GM12878 (cell line): ENCODE results near the gene PCCA. TPM values are rescaled to one million over a fixed set of nuclear protein-coding genes. Genes with fewer than 3 reads are reported as not detected.

ENCODE experiments used
- ATAC-seq: fragments of 200-7000 bp; cut with Tn5 transposase; 3 replicates; pipeline ENCODE4 v1.9.1; 2020; ENCODE audit warnings: mild to moderate bottlenecking, moderate library complexity
- BruUV-seq: library from RNA; stranded (reverse); fragments of 400-500 nt; replicated peaks from 2 replicates; lab custom pipeline; 2021; lab: Mats Ljungman, UMichigan
- CTCF ChIA-PET: fragments of 300-600 bp; sonication (Branson Sonifier 250); formaldehyde crosslinking; extraction: SDS; loops from one replicate; lab custom pipeline; 2021; ENCODE audit warnings: inconsistent platforms; lab: Yijun Ruan, JAX
- POLR2A ChIA-PET: fragments of 350-600 bp; formaldehyde crosslinking; extraction: SDS; loops from one replicate; lab custom pipeline; 2021; ENCODE audit warnings: inconsistent platforms; lab: Charles Lee
- RAD21 ChIA-PET: fragments of 300-600 bp; sonication (Branson Sonifier 250); formaldehyde crosslinking; loops from one replicate; lab custom pipeline; 2023; ENCODE audit warnings: antibody characterized with exemption; ENCODE audit not compliant: unreplicated experiment; lab: Charles Lee
- SMC1A ChIA-PET: fragments of 300-600 bp; sonication (Branson Sonifier 250); formaldehyde crosslinking; loops from one replicate; lab custom pipeline; 2023; ENCODE audit not compliant: unreplicated experiment, uncharacterized antibody; lab: Charles Lee
- DNase-seq: peaks from one replicate; pipeline ENCODE4 v3.0.0-alpha.2; 2011; ENCODE audit warnings: low read depth, low spot score
- FAIRE-seq: peaks from 3 replicates; lab custom pipeline; 2011; peaks lifted over from hg19 to GRCh38; lab: Jason Lieb, UNC
- H2AFZ ChIP-seq: 2 replicates; pipeline ENCODE4 v1.6.0; 2011; ENCODE audit warnings: low read depth, low read length, control low read depth; ENCODE audit not compliant: control insufficient read depth
- H3K27ac ChIP-seq: 2 replicates; pipeline ENCODE4 v1.5.1; 2011; ENCODE audit warnings: control low read depth; ENCODE audit not compliant: control insufficient read depth, insufficient read depth
- H3K27me3 ChIP-seq, 2 experiments: replicated peaks in 1 of 2; 2 replicates each; pipeline versions ENCODE4 v1.6.0 to v1.6.1; 2011; ENCODE audit warnings: low read length in 1 of 2; ENCODE audit not compliant: control insufficient read depth in 2 of 2, insufficient read depth in 2 of 2
- H3K36me3 ChIP-seq, 2 experiments: 2 replicates each; pipeline ENCODE4 v1.5.1; 2011; ENCODE audit warnings: low read length in 1 of 2; ENCODE audit not compliant: control insufficient read depth in 2 of 2, insufficient read depth in 2 of 2
- H3K4me1 ChIP-seq: 2 replicates; pipeline ENCODE4 v1.6.1; 2011; ENCODE audit warnings: mild to moderate bottlenecking, low read length, moderate library complexity, mixed read lengths; ENCODE audit not compliant: control insufficient read depth, insufficient read depth
- H3K4me2 ChIP-seq: 2 replicates; pipeline ENCODE4 v1.6.0; 2011; ENCODE audit warnings: control low read depth; ENCODE audit not compliant: control insufficient read depth, insufficient read depth
- H3K4me3 ChIP-seq: fragments of 200-600 bp; sonication (generic); 2 replicates; pipeline ENCODE4 v1.5.1; 2016
- H3K79me2 ChIP-seq: 2 replicates; pipeline ENCODE4 v1.6.0; 2011; ENCODE audit warnings: low read length; ENCODE audit not compliant: control insufficient read depth, insufficient read depth
- H3K9ac ChIP-seq: 2 replicates; pipeline ENCODE4 v1.8.0; 2011; ENCODE audit warnings: low read length, control low read depth, mixed read lengths; ENCODE audit not compliant: control insufficient read depth, insufficient read depth
- H3K9me3 ChIP-seq: replicated peaks from 3 replicates; pipeline ENCODE4 v1.5.1; 2011; ENCODE audit warnings: mild to moderate bottlenecking, low read length; ENCODE audit not compliant: control insufficient read depth, insufficient read depth
- H4K20me1 ChIP-seq: 2 replicates; pipeline ENCODE4 v1.6.0; 2011; ENCODE audit not compliant: control insufficient read depth, insufficient read depth
- CBX5 ChIP-seq: sonication (generic); IDR thresholded peaks from 2 replicates; pipeline ENCODE4 v1.6.1; 2016; ENCODE audit warnings: low read depth, moderate library complexity, mild to moderate bottlenecking, inconsistent platforms
- CHD1 ChIP-seq: IDR thresholded peaks from 2 replicates; pipeline ENCODE4 v1.6.1; 2012; ENCODE audit warnings: low read depth, low read length, improper control_type of control experiment
- CREB1 ChIP-seq: IDR thresholded peaks from 2 replicates; pipeline ENCODE4 v1.6.1; 2012; ENCODE audit warnings: low read depth, mild to moderate bottlenecking, inconsistent platforms
- CTCF ChIP-seq, 3 experiments: IDR thresholded peaks in 2 of 3; conservative IDR thresholded peaks in 1 of 3; 2 replicates each; pipeline ENCODE4 v1.5.1; 2011; ENCODE audit warnings: low read depth in 3 of 3, low read length in 3 of 3, mild to moderate bottlenecking in 3 of 3, control low read depth in 2 of 3, moderate library complexity in 2 of 3, inconsistent platforms in 1 of 3, mixed read lengths in 1 of 3; ENCODE audit not compliant: control insufficient read depth in 2 of 3, insufficient read depth in 1 of 3; ENCODE audit errors: extremely low read depth in 1 of 3
- FOS ChIP-seq: IDR thresholded peaks from 3 replicates; pipeline ENCODE4 v1.6.1; 2011; ENCODE audit warnings: borderline replicate concordance; ENCODE audit not compliant: insufficient read length; ENCODE audit errors: extremely low read depth
- FOXM1 ChIP-seq: IDR thresholded peaks from 2 replicates; pipeline ENCODE4 v1.6.1; 2012; ENCODE audit warnings: low read depth, mild to moderate bottlenecking, inconsistent platforms, low read length, moderate library complexity
- IKZF2 ChIP-seq, 2 experiments: fragments of 450-650 bp; IDR thresholded peaks; 2 replicates each; pipeline ENCODE4 v1.6.1; 2017; ENCODE audit warnings: mild to moderate bottlenecking in 2 of 2, moderate library complexity in 2 of 2
- IRF5 ChIP-seq: fragments of 450-650 bp; IDR thresholded peaks from 2 replicates; pipeline ENCODE4 v1.6.1; 2017; ENCODE audit warnings: borderline replicate concordance
- KLF5 ChIP-seq: fragments of 450-650 bp; IDR thresholded peaks from 2 replicates; pipeline ENCODE4 v1.6.1; 2014; ENCODE audit warnings: mild to moderate bottlenecking; ENCODE audit not compliant: partially characterized antibody
- MEF2A ChIP-seq: IDR thresholded peaks from 2 replicates; pipeline ENCODE4 v1.6.1; 2011; ENCODE audit warnings: low read depth, mild to moderate bottlenecking, low read length, moderate library complexity; ENCODE audit not compliant: insufficient read depth
- SMAD1 ChIP-seq: fragments of 450-650 bp; IDR thresholded peaks from 2 replicates; pipeline ENCODE4 v1.6.1; 2018; ENCODE audit warnings: mild to moderate bottlenecking, low read depth; ENCODE audit not compliant: partially characterized antibody
- SREBF2 ChIP-seq: IDR thresholded peaks from 2 replicates; pipeline ENCODE4 v1.6.1; 2012; ENCODE audit warnings: mild to moderate bottlenecking, low read length
- STAT3 ChIP-seq: IDR thresholded peaks from 2 replicates; pipeline ENCODE4 v1.6.1; 2011; ENCODE audit warnings: low read depth, low read length, improper control_type of control experiment
- TCF12 ChIP-seq: IDR thresholded peaks from 2 replicates; pipeline ENCODE4 v1.6.1; 2011; ENCODE audit warnings: low read depth, mild to moderate bottlenecking, low read length
- WGBS: methylation state at CpG from one replicate; pipeline ENCODE4 v1.1.6; 2016; ENCODE audit warnings: low lambda C conversion rate; ENCODE audit not compliant: insufficient replicate concordance, insufficient coverage; ENCODE audit errors: missing lambda C conversion rate; 5-methylcytosine and 5-hydroxymethylcytosine counted together
- in situ Hi-C: fragments of 300-500 bp; cut with MboI; formaldehyde crosslinking; loops from 9 replicates; pipeline ENCODE4 v1.14.3; 2018; ENCODE audit warnings: mixed read lengths
- intact Hi-C: fragments of 100-400 bp; cut with micrococcal nuclease; formaldehyde crosslinking; loops from one replicate; pipeline ENCODE4 v1.14.2; 2022; ENCODE audit not compliant: unreplicated experiment
- polyA plus RNA-seq, 11 experiments: library from polyadenylated mRNA; depleted of rRNA in 4 of 11; unstranded in 6 of 11; stranded (reverse) in 5 of 11; fragments of >200 nt; fragmentation: Nextera tagmentation in 4 of 11; fragmentation: Illumina TruSeq in 1 of 11; extraction: Ambion mirVana in 4 of 11; extraction: Trizol in 1 of 11; gene quantifications; 1 replicate in 1 of 11; 2 replicates in 10 of 11; pipeline versions ENCODE4 v1.2.1 to v1.2.3, GENCODE V29; 2011 to 2016; ENCODE audit warnings: inconsistent platforms in 2 of 11, missing spikeins in 2 of 11, low read depth in 1 of 11
- total RNA-seq, 4 experiments: library from RNA; depleted of rRNA in 3 of 4; stranded (reverse); fragments of >200 nt in 3 of 4; fragmentation: Illumina TruSeq in 1 of 4; extraction: Trizol in 1 of 4; gene quantifications; 2 replicates each; pipeline versions ENCODE4 v1.2.1 to v1.2.3, GENCODE V29; 2013 to 2021

The PCCA gene
- total and polyA plus RNA-seq, 10 of the 15 experiments (the other 5 are each of a cell fraction or from before 2014, with no cell fraction given) = 5.9 to 18.2 (median 12.4) TPM

- Histone ChIP-seq H3K4me3 (no peak overlapping the region), H3K4me2 (no peak overlapping the region), H4K20me1 (no peaks in the 10 kb centered on the region), H2AFZ (no peak overlapping the region), H3K36me3 (no peaks in the 10 kb centered on the region), H3K9me3 (peaks cover 2% of the 10 kb centered on the region; the same call in 2 of the 3 replicates), H3K27ac (no peak overlapping the region), H3K9ac (no peak overlapping the region), H3K79me2 (no peaks in the 10 kb centered on the region), H3K4me1 (no peaks in the 10 kb centered on the region), H3K27me3 (no peaks in the 10 kb centered on the region)
- in situ Hi-C loops = no loop called here
- CTCF ChIA-PET = interaction anchor here (1.4 kb wide), 1 partner anchor 54 kb away, joined by 6 read pairs; no protein-coding TSS in a partner anchor
- DNase-seq (no peak), FAIRE-seq (no peak), ATAC-seq (no peak)
- intact Hi-C loops = no loop called here
- TF ChIP-seq CHD1 (no peak), SMAD1 (no peak)
- POLR2A ChIA-PET = no interaction called here
- no TSS peak for BruUV-seq
- SMC1A ChIA-PET = interaction anchor here (0.8 kb wide), 1 partner anchor 20 kb away, joined by 3 read pairs; no protein-coding TSS in a partner anchor
- WGBS = 94% methylated on average over 2 of the region's 2 CpGs
- RAD21 ChIA-PET = no interaction called here
Observed at GRCh38 chr13:100460791-100461190, 371.9 kb downstream of the PCCA start.

DNA sequence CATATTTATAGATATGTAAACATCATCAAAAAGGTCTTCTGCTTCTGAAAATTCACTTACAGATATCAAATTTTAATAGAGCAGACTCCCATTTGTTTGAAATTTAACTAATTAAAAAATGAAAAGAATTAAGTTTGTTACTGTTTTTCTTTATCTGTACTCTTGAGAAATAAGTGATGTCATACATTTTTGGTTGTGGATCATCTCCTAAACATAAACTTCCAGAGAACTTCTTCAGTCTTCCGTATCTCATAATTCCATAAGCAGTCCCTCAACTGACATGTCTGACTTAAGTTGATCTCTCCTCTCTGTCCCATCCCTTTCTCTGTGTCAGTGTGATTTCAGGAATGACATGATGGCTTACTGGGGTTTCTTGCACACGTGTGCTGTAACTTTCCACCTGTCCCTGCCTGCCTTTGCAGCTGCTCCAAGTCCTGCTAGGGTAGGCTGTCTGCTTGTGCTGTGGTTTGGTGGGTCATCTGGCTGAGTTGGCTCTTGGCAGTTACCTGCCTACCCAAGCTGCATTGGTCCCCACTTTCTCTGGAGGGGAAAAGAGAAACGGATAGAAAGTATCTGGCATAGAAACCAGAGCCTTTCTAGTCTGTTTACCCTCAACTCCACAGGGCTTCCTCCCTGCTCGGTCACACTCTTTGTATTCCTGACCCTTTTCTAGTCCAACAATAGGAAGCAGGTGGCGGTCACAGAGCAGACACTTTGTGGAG, 372.6 kb downstream of the PCCA start:
- Histone ChIP-seq H4K20me1 (no peaks in the 10 kb centered on the region), H3K9ac (no peak overlapping the region), H3K4me3 (no peak overlapping the region), H2AFZ (no peak overlapping the region), H3K4me2 (no peak overlapping the region), H3K27me3 (no peaks in the 10 kb centered on the region), H3K9me3 (peaks cover 2% of the 10 kb centered on the region; the same call in 2 of the 3 replicates), H3K79me2 (no peaks in the 10 kb centered on the region), H3K27ac (no peak overlapping the region), H3K36me3 (no peaks in the 10 kb centered on the region), H3K4me1 (no peaks in the 10 kb centered on the region)
- DNase-seq (no peak), ATAC-seq (no peak), FAIRE-seq (no peak)
- WGBS = 80% methylated on average over 5 of the region's 5 CpGs
- ChIA-PET POLR2A (no interaction called here), CTCF (interaction anchor here (1.4 kb wide), 1 partner anchor 53 kb away, joined by 6 read pairs; no protein-coding TSS in a partner anchor), SMC1A (interaction anchor here (0.8 to 1.0 kb wide), 2 partner anchors 9 to 21 kb away, joined by 3 read pairs; no protein-coding TSS in a partner anchor), RAD21 (no interaction called here)
- intact Hi-C loops (no loop called here), in situ Hi-C loops (no loop called here)
- no TSS peak for BruUV-seq
- TF ChIP-seq TCF12 = no peak
- TF ChIP-seq MEF2A = no peak
- TF ChIP-seq SREBF2 = no peak
- no peak for TF ChIP-seq CREB1
- TF ChIP-seq CBX5 = no peak
- TF ChIP-seq FOXM1 = no peak
- TF ChIP-seq CTCF (IDR thresholded peaks at IDR 0.05 in 2 of 3, conservative IDR thresholded peaks at IDR 0.05 in 1 of 3; ENCODE audit: control insufficient read depth in 2 of 3, extremely low read depth in 1 of 3, insufficient read depth in 1 of 3, low read depth in 3 of 3, low read length in 3 of 3) = no peak
- no peak for TF ChIP-seq IRF5
- no peak for TF ChIP-seq IKZF2 (IDR thresholded peaks at IDR 0.05)
- no peak for TF ChIP-seq FOS
- no peak for TF ChIP-seq STAT3
- no peak for TF ChIP-seq SMAD1
- no peak for TF ChIP-seq KLF5
